GM19240 (cell line): ENCODE measurements around the gene P2RX7.

Experiments used
- DNase-seq: peaks from one replicate; pipeline ENCODE4 v3.0.0; 2011; ENCODE audit warnings: low spot score; ENCODE audit not compliant: insufficient read length

The P2RX7 gene

DNA sequence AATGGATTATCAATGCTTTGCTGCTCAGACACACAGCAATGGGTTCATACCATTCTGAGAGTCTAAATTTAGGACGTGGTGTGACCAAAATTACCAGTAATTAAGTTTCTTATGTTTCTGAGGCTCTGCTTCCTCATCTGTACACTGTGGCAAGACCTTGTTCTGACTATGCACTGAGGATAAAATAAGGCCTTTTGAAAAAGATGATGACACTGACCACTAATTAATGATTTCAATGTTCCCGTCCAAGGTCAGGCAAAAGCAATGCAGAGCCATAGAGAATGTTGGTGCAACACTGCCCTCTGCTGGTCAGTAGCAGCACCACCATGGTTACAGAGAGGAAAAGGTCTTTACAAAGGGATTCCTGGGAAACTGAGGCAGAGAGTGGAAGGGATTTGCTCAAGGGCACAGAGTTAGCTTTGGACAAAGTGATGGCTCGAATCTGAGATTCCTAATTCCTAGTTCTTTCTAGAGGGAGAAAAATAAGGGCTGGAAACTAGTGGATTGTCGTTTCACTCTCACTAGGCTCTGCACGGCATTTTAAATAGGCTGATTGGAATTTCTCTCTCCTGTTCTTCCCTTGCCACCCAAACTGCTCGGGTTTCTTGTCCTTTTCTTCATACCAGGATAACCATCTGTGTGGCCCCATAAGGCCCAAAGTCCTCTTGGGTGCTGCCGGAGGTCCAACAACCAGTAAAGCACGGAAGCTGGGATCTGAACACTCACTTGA, 22.3 kb upstream of the P2RX7 start:
- DNase-seq: peak; percentile 58

DNA sequence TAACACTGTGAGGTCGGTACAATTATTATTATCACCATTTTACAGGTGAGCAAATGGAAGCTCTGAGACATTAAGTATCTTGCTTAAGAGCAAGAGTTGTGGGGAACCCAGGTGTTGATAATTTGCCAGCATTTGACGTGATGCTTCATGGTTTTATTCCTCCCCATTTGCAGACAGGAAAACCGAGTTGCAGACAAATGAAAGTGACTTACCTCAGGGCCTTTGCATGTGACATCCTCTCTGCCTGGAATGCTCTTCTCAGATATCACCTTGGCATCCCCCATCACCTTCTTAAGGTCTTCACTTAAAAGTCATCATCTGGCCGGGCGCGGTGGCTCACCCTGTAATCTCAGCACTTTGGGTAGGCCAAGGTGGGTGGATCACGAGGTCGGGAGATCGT, 21.0 kb upstream of the P2RX7 start:
- DNase-seq: no peak

DNA sequence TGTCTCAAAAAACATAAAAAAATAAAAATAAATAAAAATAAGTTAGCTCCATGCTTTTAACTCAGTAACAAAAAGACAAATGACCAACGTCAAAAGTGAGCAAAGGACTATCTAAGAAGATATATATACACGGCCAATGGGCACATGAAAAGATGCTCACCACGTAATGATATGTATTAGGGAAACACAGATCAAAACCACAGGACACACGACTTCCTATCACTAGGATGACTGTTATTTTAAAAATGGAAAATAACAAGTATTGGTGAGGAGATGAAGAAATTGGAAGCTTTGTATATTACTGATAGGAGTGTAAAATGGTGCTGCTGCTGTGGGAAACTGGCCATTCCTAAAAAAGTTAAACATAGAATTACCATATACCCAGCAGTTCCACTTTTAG, 20.2 kb upstream of the P2RX7 start:
- DNase-seq: no peak

DNA sequence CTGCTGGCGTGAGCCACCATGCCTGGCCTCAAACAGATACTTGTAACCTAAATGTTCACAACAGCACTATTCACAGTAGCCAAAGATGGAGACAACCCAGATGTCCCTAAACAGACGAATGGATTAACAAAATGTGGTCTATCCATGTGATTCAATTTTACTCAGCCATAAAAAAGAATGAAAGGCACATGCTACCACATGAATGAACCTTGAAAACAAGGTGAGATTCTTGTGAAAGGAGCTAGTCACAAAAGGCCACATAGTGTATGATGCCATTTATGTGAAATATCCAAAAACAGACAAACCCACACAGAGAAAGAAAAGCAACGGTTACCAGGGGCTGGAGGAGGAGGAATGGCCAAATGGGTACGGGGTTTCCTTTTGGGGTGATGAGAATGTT, 19.6 kb upstream of the P2RX7 start:
- no peak for DNase-seq

DNA sequence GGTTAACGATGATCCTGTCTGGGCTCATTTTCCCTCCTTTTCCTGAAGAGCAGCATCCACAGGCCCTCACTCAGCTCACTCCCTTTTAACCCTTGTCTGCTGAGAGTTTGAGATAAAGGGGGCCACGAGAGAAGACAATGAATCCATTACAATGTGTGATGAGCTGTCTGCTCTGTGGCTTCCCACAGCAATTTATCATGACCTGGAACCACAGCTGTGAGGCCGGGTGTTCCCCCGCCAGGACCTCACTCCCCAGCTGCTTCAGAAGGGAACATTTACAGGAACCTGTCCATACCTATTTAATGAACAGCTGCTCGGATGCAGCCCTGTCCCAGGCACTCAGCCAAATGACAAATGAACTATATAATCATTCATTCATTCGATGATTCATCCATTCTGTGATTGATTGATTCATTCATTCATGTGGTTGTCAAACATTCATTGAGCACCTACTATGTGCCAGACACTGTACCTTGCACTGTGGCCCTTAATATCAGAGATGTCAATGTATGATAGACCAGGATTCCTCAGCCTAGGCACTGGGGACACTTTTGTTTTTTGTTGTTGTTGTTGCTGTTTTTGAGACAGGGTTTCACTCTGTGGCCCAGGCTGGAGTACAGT, 18.5 kb upstream of the P2RX7 start:
- no peak for DNase-seq

DNA sequence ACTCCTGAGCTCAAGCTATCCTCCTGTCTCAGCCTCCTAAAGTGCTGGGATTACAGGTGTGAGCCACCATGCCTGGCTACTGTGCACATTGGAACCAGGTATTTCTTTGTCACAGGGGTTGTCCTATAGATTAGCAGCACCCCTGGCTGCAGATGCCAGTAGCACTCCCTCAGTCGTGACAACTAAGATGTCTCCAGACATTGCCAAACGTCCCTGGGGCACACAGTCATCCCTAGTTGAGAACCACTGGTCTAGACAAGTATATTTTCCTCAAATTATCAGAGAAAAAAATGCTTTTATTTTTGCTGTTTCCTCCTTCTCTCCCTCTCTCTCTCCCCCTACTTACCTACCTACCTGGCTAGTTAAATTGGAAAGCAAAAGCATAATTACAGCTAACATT, 17.9 kb upstream of the P2RX7 start:
- no peak for DNase-seq

DNA sequence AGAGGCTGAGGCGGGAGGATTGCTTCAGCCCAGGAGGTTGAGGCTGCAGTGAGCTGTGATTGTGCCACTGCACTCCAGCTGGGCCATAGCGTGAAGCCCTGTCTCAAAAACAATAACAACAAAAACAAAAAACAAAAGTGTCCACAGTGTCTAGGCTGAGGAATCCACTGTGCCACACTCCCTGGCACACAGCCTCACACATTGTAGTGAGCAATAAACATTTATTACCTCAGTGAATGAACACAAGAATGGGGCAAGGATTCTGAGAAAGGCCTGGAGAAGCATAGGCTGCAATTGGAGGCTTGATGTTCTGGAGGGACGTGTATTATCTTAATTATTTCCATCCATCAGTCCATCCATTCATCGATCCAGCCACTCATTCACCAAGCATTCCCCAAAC, 17.1 kb upstream of the P2RX7 start:
- no peak for DNase-seq

DNA sequence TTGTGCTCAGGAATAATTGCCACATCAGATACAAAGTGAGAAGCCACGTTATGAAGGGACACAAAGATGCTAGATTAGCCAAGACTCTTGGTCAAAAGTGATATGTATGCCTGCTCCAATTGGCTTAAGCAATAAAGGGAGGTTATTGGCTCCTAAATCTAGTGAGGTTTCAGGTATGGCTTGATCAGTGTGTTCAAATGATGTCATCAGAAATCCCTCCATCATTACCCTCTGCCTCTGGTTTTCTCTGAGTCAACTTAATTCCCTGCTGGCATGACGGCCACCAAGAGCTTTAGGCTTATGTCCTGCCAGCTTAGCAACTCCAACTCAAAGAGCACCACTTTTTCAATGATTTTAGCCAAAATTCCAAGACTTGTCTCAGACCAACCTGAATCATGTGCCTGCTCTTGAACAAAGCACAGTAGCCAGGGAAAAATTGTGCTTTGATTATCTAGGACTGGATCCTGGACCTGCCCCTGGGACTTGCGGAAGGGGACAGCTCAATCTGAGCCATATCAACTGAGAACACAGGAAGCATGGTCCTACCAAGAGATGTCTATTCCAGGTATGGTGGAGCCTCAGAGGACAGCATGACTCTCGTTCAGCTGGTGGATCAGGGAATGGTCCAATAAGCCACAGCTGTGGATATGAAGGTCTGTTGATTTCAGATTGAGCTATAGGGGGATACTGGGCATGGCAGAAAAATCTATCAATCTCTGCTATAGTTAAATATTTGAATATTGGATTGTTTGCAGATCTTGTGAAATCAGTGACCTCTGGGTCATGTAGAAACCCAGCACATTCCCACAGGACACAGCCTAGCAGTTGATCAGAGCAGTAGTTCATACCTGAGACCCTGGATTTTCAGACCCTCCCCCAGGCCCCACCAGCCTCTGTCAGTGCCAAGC, 16.1 kb upstream of the P2RX7 start:
- no peak for DNase-seq

DNA sequence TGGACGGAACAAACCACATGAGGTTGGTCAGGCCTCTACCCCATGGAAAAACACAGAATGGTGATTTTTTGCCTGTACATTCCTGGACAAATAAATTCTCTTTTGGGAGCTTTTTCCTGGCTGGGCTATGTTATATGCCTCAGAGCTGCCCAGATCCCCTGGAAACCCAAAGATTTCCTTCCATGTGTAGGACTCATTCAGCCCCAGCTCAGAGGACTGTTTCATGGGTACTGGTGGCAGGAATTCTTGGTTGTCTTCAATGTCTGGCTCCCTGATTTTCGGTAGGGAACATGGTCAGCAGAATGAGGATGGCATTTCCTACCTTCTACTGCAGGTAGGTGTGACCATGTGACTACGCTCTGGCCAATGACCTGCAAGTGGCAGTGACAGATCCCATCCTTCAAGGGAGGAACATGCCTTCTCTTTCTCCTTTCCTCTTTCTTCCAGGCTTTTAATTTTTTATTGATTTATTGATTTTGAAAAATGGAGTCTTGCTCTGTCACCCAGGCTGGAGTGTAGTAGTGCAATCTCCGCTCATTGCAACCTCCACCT, 15.4 kb upstream of the P2RX7 start:
- DNase-seq: no peak

DNA sequence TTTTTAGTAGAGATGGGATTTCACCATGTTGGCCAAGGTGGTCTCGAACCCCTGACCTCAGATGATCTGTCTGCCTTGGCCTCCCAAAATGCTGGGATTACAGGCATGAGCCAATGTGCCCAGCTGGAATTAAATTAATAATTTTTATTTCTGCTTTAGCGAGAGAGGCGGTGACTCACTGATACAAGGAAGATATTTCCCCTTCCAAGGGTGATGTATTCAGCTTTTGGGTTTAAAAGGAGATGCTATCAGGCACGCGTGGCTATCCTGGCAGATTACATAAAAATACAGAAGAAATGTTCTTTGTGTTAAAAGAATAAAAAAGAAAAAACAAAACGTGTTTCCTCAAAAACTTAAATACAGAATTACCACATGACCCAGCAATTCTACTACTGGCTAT, 12.4 kb upstream of the P2RX7 start:
- no peak for DNase-seq

DNA sequence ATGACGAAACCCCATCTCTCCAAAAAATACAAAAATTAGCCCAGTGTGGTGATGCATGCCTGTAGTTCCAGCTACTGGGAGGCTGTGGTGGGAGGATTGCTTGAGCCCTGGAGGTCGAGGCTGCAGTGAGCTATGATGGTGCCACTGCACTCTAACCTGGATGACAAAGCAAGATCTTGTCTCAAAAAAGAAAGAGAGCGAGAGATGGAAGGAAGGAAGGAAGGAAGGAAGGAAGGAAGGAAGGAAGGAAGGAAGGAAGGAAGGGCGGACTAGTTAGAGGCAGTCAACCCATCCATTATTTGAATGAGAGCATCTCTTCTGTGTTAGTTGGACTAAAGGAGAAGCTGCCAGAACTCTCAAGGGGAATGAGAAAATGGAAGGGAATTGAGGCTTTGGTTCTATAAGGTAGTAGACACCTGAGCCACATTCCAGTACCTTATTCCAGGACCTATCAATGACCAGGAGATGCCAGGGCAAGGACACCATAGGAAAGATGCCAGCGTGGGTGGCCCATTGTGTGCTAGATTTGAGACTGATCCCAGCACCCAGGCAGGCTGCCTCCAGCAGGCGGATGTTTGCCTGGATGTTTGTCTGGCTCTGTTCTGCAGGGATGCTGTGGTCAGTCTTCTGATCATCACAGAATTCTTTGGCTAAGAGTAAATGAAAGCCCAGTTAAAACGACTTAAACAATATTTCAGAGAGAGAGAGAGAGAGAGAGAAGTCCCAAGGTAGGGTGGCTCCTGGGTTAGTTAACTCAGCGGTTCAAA, 11.5 kb upstream of the P2RX7 start:
- DNase-seq: no peak

DNA sequence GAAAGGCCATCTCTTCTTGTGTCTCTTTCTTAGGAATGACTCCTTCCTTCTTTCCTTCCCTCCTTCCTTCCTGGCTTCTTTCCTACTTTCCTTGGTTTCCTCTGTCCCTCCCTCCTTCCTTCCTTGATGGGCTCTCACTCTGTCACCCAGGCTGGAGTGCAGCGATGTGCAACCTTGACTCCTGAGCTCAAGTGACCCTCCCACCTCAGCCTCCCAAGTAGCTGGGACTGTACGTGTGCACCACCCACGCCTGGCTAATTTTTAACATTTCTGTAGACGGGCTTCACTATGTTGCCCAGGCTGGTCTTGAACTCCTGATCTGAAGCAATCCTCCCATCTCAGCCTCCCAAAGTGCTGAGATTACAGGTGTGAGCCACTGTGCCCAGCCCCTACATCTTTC, 10.9 kb upstream of the P2RX7 start:
- DNase-seq: no peak

DNA sequence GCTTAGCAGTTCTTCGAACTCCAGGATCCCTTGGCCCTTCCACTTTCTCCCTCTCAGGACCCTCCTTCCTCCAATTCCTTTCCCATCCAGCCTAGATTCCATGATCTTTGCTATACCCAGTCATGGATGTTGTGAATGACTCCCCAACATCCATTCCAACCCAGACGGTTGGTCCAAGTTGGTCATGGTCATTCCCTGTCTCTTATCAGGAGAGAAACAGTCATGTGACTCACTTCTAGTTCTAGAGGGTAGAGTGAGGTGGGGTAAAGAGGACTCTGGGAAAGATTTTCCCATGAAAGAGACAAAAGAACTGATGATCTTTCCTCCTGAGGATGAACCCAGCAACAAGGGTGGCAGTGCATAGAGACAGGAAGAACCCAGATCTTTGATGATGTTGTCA, 9.2 kb upstream of the P2RX7 start:
- no peak for DNase-seq

DNA sequence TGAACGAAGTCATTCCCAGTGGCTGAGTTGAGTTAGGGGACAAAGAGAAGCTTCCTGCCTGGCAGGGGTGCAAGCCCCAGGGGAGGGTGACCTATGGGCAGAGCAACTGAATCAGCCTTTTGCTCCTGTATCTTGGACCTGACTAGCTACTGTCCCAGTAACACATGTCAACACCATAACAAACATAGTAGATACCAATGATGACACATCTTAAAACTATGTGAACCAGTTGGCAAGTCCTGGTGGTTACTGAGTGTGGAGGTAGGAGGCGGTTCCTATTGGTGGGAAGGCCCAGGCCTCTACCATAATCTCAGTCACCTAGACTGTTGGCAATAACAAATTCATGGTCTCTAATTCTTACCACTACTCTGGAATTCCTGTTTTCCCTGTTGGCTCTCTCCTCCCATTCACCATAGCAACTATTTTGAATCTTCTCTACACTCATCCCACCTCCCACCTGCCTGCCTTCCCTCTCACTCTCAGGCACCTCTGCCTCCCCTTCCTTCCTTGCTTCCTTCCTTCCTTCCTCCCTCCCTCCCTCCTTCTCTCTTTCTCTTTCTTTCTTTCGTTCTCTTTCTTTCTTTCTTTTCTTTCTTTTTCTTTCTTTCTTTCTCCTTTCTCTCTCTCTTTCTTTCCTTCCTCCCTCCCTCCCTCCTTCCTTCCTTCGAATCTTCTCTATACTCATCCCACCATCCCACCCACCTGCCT, 8.1 kb upstream of the P2RX7 start:
- DNase-seq: no peak

DNA sequence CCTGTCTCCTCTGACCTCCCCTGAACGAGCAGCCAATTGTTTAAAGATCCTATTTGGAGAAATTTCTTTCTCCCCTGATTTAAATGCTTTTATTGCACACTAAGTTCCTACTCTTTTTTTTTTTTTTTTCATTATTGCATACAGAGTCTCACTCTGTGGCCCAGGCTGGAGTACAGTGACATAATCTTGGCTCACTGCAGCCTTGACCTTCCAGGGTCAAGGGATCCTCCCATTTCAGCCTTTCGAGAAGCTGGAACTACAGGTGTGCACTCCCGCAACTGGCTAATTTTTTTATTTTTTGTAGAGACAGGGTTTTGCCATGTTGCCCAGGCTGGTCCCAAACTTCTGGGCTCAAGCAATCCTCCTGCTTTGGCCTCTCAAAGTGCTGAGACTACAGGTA, 5.2 kb upstream of the P2RX7 start:
- DNase-seq: no peak

DNA sequence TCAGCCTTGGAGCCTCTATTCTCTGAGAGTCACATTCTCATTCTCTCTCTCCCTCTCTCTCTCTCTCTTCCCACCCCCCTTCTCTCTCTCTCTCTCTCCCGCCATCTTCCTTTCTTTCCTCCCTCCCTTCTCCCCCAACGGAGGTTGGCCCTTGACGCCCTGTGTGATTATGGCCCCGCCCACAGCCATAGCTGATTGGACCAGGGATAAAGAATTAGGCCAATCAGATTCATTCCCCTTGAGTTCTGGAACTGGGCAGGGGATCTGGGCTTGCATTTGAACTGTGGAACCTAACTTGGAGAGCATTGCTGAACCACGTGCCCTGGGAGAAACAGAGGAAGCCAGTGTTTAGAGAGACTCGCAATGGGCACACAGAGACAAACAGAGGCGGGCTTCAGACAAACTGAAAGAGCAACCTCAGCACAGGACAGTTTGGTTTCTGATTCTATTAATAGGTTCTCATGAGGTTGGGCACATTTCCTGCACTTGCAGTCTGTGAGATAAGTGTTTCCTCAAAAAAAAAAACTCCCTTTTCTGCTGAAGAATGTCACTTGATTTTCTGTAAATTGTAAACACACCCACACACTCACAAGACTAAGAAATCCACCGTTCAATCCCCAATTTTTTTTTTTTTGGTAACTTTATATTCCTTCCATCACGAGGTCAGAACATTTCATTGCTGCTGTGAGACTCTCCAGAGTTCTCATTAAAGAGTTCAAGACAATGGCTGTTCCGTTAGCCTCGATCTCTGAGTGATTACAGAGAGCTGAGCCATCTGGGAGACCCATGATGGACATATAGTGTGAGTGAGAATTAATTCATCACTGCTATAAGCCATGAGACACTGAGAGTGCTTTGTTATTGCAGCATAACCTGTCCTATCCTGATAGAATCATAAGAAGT, 3.5 kb upstream of the P2RX7 start:
- peak; percentile 70 for DNase-seq

DNA sequence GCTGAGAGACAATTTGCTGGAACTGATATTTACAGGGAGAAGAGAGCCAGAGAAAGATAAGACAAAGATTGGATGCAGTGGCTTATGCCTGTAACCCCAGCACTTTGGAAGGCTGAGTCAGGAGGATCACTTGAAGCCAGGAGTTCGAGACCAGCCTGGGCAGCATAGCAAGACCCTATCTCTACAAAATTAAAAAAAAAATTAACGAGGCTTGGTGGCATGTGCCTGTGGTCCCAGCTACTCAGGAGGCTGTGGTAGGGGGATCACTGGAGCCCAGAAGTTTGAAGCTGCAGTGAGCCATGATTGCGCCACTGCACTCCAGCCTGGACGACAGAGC, 2.9 kb upstream of the P2RX7 start:
- DNase-seq: no peak

DNA sequence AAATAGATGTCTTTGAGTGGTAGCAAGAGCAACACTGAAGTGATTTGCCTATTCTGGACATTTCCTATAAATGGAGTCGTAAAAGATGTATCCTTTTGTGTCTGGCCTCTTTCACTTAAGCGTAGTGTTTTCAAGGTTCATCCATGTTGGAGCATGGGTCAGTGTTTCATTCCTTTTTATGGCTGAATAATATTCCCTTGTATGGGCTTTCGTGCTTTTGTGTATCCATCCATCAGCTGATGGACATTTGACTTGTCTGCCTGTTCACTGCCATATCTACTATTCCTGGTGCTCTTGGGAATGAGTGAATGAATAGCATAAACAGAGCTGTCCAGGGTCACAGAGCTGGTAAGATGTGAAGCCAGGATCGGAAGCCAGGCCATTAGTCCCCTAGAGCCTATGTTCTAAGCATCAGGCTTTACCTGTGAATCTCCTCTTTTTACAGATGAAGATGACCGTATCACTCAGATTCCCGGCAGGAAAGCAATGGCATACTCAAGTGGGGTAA, 1.8 kb upstream of the P2RX7 start:
- DNase-seq: no peak

DNA sequence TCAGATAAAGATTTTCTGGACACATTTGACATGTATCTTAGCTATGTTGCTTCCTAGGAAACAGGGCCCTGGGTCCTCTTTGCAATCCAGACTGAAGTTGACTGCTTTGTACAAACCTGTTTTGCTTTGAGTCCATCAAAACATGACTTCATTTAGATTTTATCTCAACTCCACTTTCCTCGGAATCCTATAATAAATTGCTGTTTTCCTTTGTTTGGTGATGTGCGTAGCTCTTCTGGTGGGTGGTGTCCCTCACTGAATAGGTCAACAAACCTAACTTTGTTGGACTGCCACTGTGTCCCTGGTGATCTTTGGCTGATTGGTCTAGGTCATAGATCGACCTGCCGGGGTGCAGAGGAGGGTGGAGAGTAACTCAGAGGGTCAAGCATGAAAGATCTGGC, 735 bp upstream of the P2RX7 start:
- DNase-seq: no peak

DNA sequence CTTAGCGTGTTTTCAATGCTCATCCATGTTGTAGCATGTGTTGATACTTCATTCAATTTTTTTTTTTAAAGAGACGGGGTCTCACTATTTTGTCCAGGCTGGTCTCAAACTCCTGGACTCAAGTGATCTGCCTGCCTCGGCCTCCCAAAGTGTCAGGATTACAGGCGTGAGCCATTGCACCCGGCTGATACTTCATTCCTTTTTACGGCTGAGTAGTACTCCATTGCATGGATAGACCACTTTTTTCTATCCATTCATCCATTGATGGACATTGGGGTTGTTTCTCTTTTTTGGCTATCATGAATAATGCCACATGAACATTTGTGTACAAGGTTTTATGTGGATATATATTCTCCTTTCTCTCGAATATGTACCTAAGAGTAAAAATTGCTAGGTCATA, 1.2 kb downstream of the P2RX7 start:
- no peak for DNase-seq
